LNCAP (cell line): Measurements from ENCODE around the gene MUC4.

ENCODE experiments used
- CTCF ChIP-seq: fragments of 450-650 bp; IDR thresholded peaks from 2 replicates; pipeline ENCODE4 v1.5.1; 2017; ENCODE audit warnings: mild to moderate bottlenecking

Gene MUC4

DNA sequence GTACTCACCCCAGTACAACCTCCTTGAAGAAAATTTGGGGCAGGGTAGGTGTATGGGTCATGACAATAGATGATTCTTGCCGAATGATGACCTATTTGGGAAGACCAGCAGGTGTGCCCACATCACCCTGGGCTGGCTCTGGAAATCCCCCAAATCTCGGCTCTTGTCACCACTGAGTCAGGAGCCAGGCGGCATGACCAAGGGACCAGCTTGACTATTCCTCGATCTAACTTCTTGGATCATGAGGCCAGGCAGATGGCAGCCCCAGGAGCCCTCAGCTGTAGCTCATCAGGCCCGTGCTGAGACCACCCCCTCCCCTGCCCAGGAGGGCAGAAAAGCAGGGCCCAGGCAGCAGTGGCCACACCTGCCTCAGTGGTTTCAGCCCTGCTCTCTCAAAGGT, 9.2 kb upstream of the MUC4 start:
- TF ChIP-seq CTCF: no peak

- TF ChIP-seq CTCF: no peak
Observed at GRCh38 chr3:195820186-195820585, 8.5 kb upstream of the MUC4 start.

DNA sequence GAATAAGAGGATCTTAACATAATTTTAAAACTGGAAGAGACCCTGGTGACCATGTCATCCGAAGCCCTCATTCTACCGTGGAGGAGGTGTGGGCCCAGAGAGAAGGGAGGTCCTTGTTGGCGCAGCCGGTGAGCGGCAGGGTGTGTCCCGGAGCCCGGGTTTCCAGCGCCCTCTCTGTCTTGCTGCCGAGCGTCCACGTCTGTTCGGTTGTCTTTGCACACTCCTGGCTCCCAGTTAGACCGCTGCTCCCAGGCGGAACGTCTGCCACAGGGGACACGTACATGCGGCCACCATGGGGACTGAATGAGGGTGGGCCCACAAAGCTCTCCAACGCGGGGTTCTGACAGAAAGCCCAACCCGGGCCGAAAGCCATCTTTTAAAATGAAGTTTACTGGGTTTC, 6.6 kb upstream of the MUC4 start:
- no peak for TF ChIP-seq CTCF

GRCh38 chr3:195817578-195818135, 5.9 kb upstream of the MUC4 start:
- no peak for TF ChIP-seq CTCF

- TF ChIP-seq CTCF: no peak
Observed at GRCh38 chr3:195815169-195815771, 3.5 kb upstream of the MUC4 start.

DNA sequence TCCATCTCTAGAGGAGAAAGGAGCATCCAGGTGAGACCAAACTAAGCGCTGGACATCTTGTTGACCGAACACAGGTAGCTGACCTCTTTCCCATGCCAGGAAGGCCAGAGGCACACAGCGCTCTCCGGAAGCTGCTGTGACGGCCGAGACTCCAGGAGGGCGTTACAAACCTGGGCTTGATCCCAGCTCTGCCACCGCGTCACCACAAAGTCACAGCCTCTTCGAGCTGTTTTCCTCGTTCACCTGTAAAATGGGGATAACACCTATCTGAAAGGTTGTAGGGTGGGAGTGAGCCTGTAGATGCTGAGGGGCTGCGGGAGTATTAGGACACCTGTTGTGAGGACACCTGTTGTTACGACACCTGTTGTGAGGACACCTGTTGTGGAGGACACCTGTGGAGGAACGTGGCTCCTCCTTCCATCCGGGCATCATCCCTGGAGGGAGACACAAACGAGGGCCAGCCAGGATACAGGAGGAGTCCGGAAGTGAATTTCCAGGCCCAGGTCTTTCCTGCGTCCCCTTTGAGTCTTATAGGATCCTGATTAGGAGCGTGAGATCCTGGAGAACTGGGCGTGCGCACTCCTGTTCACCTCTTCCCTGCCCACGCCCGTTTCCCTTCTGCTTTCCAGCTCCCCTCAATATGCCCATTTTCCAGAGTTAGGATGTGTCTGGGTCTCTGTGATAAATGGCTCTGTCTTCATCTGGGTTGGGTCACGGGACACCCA, 2.3 kb upstream of the MUC4 start:
- TF ChIP-seq CTCF: no peak

DNA sequence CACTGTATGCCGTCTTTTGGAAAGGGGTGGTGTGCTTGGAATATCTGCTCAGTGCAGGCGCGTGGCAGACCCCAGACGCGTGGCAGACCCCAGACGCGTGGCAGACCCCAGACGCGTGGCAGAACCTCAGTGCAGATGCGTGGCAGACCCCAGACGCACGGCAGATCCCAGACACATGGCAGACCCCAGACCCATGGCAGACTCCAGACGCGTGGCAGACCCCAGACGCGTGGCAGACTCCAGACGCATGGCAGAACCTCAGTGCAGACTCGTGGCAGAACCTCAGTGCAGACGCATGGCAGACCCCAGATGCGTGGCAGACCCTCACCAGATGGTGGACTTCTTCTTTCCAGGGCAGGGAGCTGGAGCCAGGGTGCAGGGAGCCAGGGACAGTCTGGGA, 637 bp upstream of the MUC4 start:
- TF ChIP-seq CTCF: no peak
